Measurements from ENCODE around the gene ELFN1. TPM values are rescaled to one million over a fixed set of nuclear protein-coding genes. Genes with fewer than 3 reads are reported as not detected.

ELFN1 gene
- total RNA-seq, 1 donor from 2014 or later, result 19.7 TPM

DNA sequence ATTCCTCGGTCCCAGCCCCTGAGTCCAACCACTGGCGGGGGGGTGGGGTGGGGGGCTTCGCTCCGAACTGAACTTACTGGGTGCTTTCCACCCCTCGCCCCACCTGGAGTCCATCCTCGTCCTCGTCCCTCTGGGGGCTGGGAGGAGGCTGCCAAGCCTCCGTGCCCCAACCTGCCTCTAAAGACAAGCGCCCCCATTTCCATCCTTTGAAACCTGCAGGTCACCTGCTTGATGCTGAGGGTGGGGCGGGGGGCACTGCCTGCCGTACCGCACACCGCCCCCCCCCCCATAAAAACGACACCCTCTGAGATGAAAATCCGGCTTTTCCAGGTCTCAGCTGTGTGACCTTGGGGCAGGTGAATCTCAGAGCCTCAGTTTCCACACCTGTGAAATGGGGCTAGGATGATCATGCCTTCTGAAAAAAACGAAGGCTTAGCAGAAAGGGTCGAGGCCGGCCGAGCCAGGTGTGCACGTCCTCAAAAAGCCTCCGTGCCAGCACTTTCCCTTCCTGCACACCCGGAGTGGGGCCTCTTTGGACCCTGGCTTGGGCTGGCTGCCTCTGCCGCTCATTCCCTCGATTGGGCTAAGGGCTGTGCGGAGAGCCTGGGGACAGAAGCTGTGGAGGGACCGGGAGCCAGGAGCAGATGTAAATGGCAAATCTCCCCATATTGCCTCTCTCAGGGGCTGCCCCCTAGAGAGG is 967 bp downstream of the ELFN1 start:
- Mint-ChIP-seq H3K9me3 (ENCODE audit: unreplicated experiment) (no peaks in the 10 kb centered on the region), H3K4me1 (ENCODE audit: low read depth, unreplicated experiment) (no peaks in the 10 kb centered on the region), H3K27ac (ENCODE audit: unreplicated experiment) (no peak overlapping the region), H3K36me3 (ENCODE audit: low read depth, unreplicated experiment) (no peaks in the 10 kb centered on the region), H3K27me3 (ENCODE audit: low read depth, unreplicated experiment) (peaks cover under 1% of the 10 kb centered on the region), H3K4me3 (ENCODE audit: unreplicated experiment) (peak overlapping the region; percentile 64)
- peaks cover 19% of the 10 kb centered on the region for H4K20me1 ChIP-seq (ENCODE audit: insufficient read depth, low read length)
- DNase-seq (ENCODE audit: low read depth) (no peak), FAIRE-seq (no peak)
- H3K9me3 ChIP-seq (ENCODE audit: insufficient read depth, low read depth, low read length), result no peaks in the 10 kb centered on the region
- peaks cover 9% of the 10 kb centered on the region for H3K27me3 ChIP-seq (ENCODE audit: insufficient read depth, low read length)
- H3K36me3 ChIP-seq (ENCODE audit: insufficient read depth, low read length), result no peaks in the 10 kb centered on the region
- no peak overlapping the region for H2AFZ ChIP-seq (ENCODE audit: low read depth, low read length)
- no peak overlapping the region for H3K27ac ChIP-seq (ENCODE audit: low read depth, low read length)
- H3K79me2 ChIP-seq (ENCODE audit: insufficient read depth, low read length), result no peaks in the 10 kb centered on the region
- H3K4me2 ChIP-seq (ENCODE audit: low read length), result peak overlapping the region; percentile 80
- TF ChIP-seq EZH2 (IDR thresholded peaks at IDR 0.05; ENCODE audit: insufficient read depth, low read length) (no peak), CTCF (IDR thresholded peaks at IDR 0.05; ENCODE audit: insufficient read depth, low read depth, low read length) (no peak)
- H3K9ac ChIP-seq (ENCODE audit: low read length), result no peak overlapping the region
- no peak overlapping the region for H3K4me3 ChIP-seq (ENCODE audit: insufficient read depth, low read depth, low read length)
- peaks cover 19% of the 10 kb centered on the region for H3K4me1 ChIP-seq (ENCODE audit: insufficient read depth, low read length)

DNA sequence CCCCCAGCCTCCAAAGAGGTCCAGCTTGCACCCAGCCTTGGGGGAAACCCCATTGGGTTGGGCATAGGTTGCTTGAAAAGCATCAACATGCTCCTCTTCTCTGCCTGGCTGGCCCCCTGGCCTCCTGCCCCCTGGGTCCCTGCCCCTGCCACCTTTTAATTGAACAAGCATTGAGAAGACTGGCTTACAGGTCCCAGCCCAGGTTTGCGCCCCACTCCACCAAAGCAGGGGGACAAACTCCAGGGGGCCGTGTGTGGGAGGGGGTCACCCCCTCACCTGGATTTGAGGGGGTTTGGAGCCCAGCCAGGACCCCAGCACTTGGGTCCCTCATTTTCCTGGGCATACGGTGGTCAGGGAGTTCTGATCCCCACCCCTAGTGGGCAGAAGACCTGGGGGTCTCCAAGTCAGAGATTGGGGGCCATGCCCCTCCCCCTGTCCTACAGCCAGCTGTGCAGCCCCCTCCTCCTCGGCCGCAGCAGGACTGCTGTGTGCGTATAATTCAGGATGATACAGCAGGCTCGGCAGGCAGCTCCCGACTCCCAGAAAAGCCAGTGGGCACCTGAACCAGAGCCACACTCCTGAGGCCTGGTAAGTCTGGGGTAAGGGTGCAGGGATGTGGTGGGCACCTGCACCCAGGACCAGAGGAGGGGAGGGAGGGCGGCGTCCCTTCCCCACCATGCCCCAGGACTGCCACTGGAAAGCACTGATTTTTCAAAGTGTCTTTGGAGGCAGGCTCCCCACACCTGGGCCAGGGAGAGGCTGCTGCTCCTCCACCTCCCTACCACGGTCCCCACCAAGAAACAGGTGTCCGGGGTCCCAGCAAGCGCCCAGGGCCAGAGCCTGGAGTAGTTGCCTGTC is 1.7 kb downstream of the ELFN1 start:
- FAIRE-seq, result no peak

More for the DNA sequence above, 1.7 kb downstream of the ELFN1 start:
- Histone ChIP-seq H3K27ac (ENCODE audit: low read depth, low read length) (no peak overlapping the region), H3K9me3 (ENCODE audit: insufficient read depth, low read depth, low read length) (no peaks in the 10 kb centered on the region), H3K4me2 (ENCODE audit: low read length) (no peak overlapping the region), H2AFZ (ENCODE audit: low read depth, low read length) (no peak overlapping the region), H3K79me2 (ENCODE audit: insufficient read depth, low read length) (no peaks in the 10 kb centered on the region), H3K4me1 (ENCODE audit: insufficient read depth, low read length) (peaks cover 15% of the 10 kb centered on the region), H3K4me3 (ENCODE audit: insufficient read depth, low read depth, low read length) (no peak overlapping the region), H3K36me3 (ENCODE audit: insufficient read depth, low read length) (no peaks in the 10 kb centered on the region), H3K27me3 (ENCODE audit: insufficient read depth, low read length) (peaks cover 9% of the 10 kb centered on the region), H4K20me1 (ENCODE audit: insufficient read depth, low read length) (peaks cover 24% of the 10 kb centered on the region), H3K9ac (ENCODE audit: low read length) (no peak overlapping the region)
- no peaks in the 10 kb centered on the region for H3K4me1 Mint-ChIP-seq (ENCODE audit: low read depth, unreplicated experiment)
- H3K27me3 Mint-ChIP-seq (ENCODE audit: low read depth, unreplicated experiment), result peaks cover 4% of the 10 kb centered on the region
- no peak overlapping the region for H3K27ac Mint-ChIP-seq (ENCODE audit: unreplicated experiment)
- no peak for DNase-seq (ENCODE audit: low read depth)
- peaks cover 1% of the 10 kb centered on the region for H3K36me3 Mint-ChIP-seq (ENCODE audit: low read depth, unreplicated experiment)
- H3K4me3 Mint-ChIP-seq (ENCODE audit: unreplicated experiment), result peak overlapping the region; percentile 57
- TF ChIP-seq EZH2 (IDR thresholded peaks at IDR 0.05; ENCODE audit: insufficient read depth, low read length) (no peak), CTCF (IDR thresholded peaks at IDR 0.05; ENCODE audit: insufficient read depth, low read depth, low read length) (no peak)
- no peaks in the 10 kb centered on the region for H3K9me3 Mint-ChIP-seq (ENCODE audit: unreplicated experiment)

Measured in astrocyte (in vitro differentiated cells and primary cell).